UCSD-AML1 (cell line): ENCODE measurements around the gene CAVIN3.
"Not testable (repeated sequence)": the region's sequence is repeated elsewhere in the genome, so short reads cannot be mapped to it uniquely, and the experiment has no call there.

ENCODE experiments used
- DNase-seq: peaks from one replicate; lab custom pipeline; 2025; ENCODE audit not compliant: unreplicated experiment; lab: John Stamatoyannopoulos, UW

The CAVIN3 gene

GRCh38 chr11:6326985-6327384, 6.7 kb upstream of the CAVIN3 start:
- DNase-seq: no peak

- no peak for DNase-seq
Observed at GRCh38 chr11:6326303-6326702, 6.0 kb upstream of the CAVIN3 start.

GRCh38 chr11:6323291-6323905, 3.1 kb upstream of the CAVIN3 start:
- DNase-seq: no peak

- no peak for DNase-seq
Observed at GRCh38 chr11:6321961-6322362, 1.7 kb upstream of the CAVIN3 start.

GRCh38 chr11:6321356-6321755, 1.1 kb upstream of the CAVIN3 start:
- DNase-seq: no peak

- DNase-seq: no peak
Observed at GRCh38 chr11:6319704-6320410, 444 bp downstream of the CAVIN3 start.

- DNase-seq: no peak
Observed at GRCh38 chr11:6319001-6319703, 1.1 kb downstream of the CAVIN3 start.

GRCh38 chr11:6318204-6318603, 2.1 kb downstream of the CAVIN3 start:
- no peak for DNase-seq

GRCh38 chr11:6315811-6316425, 4.4 kb downstream of the CAVIN3 start:
- DNase-seq: peak; percentile 35

- no peak for DNase-seq
Observed at GRCh38 chr11:6312106-6312505, 8.2 kb downstream of the CAVIN3 start.

GRCh38 chr11:6307876-6308275, 12.4 kb downstream of the CAVIN3 start:
- no peak for DNase-seq

- no peak for DNase-seq
Observed at GRCh38 chr11:6305297-6305696, 15.0 kb downstream of the CAVIN3 start.

- no peak for DNase-seq
Observed at GRCh38 chr11:6303661-6304060, 16.6 kb downstream of the CAVIN3 start.

- DNase-seq: no peak
Observed at GRCh38 chr11:6301096-6301495, 19.2 kb downstream of the CAVIN3 start.

- no peak for DNase-seq
Observed at GRCh38 chr11:6300325-6300724, 20.0 kb downstream of the CAVIN3 start.

GRCh38 chr11:6298605-6299004, 21.7 kb downstream of the CAVIN3 start:
- DNase-seq: peak; percentile 60

GRCh38 chr11:6297831-6298230, 22.5 kb downstream of the CAVIN3 start:
- DNase-seq: no peak

GRCh38 chr11:6285019-6285418, 35.3 kb downstream of the CAVIN3 start:
- DNase-seq: no peak

GRCh38 chr11:6284250-6284649, 36.1 kb downstream of the CAVIN3 start:
- no peak for DNase-seq

- DNase-seq: no peak
Observed at GRCh38 chr11:6283453-6284023, 36.8 kb downstream of the CAVIN3 start.

- not testable (repeated sequence) for DNase-seq
Observed at GRCh38 chr11:6280809-6281208, 39.5 kb downstream of the CAVIN3 start.
